ENCODE results near the gene SH2D3C.

SH2D3C gene

GRCh38 chr9:127698386-127698785, 80.1 kb downstream of the SH2D3C start:
- Histone ChIP-seq H3K36me3 (ENCODE audit: control insufficient read depth, insufficient read depth, low read length, severe bottlenecking) (peaks cover under 1% of the 10 kb centered on the region), H3K4me1 (ENCODE audit: control insufficient read depth, insufficient read depth, low read length) (peaks cover 18% of the 10 kb centered on the region), H3K9ac (ENCODE audit: low read length) (no peak overlapping the region), H3K9me3 (ENCODE audit: control insufficient read depth, low read length) (no peaks in the 10 kb centered on the region), H3K27me3 (replicated peaks; ENCODE audit: control insufficient read depth, insufficient read depth, low read length) (no peaks in the 10 kb centered on the region), H3K4me3 (ENCODE audit: low read length) (no peak overlapping the region)
- DNase-seq (ENCODE audit: low read depth): no peak

GRCh38 chr9:127697575-127697974, 80.9 kb downstream of the SH2D3C start:
- Histone ChIP-seq H3K4me3 (ENCODE audit: low read length) (no peak overlapping the region), H3K27me3 (replicated peaks; ENCODE audit: control insufficient read depth, insufficient read depth, low read length) (no peaks in the 10 kb centered on the region), H3K4me1 (ENCODE audit: control insufficient read depth, insufficient read depth, low read length) (peaks cover 18% of the 10 kb centered on the region), H3K36me3 (ENCODE audit: control insufficient read depth, insufficient read depth, low read length, severe bottlenecking) (peaks cover 5% of the 10 kb centered on the region), H3K9ac (ENCODE audit: low read length) (no peak overlapping the region), H3K9me3 (ENCODE audit: control insufficient read depth, low read length) (no peaks in the 10 kb centered on the region)
- no peak for DNase-seq (ENCODE audit: low read depth)

GRCh38 chr9:127694890-127695720, 83.4 kb downstream of the SH2D3C start:
- peaks cover 27% of the 10 kb centered on the region for H3K36me3 ChIP-seq (ENCODE audit: control insufficient read depth, insufficient read depth, low read length, severe bottlenecking)
- peak; percentile 69 for DNase-seq (ENCODE audit: low read depth)
- no peak overlapping the region for H3K4me3 ChIP-seq (ENCODE audit: low read length)
- H3K27me3 ChIP-seq (replicated peaks; ENCODE audit: control insufficient read depth, insufficient read depth, low read length): no peaks in the 10 kb centered on the region
- H3K9ac ChIP-seq (ENCODE audit: low read length): no peak overlapping the region
- no peaks in the 10 kb centered on the region for H3K9me3 ChIP-seq (ENCODE audit: control insufficient read depth, low read length)
- H3K4me1 ChIP-seq (ENCODE audit: control insufficient read depth, insufficient read depth, low read length): peaks cover 18% of the 10 kb centered on the region

DNA sequence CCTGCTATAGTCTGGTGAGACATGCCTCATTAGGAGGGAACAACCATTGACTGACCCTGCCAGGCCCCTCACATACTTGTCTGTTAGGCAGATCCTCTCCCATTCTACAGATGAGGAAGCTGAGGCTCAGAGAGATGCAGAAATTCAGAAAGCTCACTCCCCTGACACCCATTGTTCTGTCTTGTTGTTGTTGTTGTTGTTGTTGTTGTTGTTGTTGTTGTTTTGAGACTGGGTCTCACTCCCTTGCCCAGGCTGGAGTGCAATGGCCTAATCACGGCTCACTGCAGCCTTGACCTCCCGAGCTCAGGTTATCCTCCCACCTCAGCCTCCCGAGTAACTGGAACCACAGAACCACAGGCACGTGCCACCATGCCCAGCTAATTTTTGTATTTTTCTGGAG, 84.8 kb downstream of the SH2D3C start:
- Histone ChIP-seq H3K4me1 (ENCODE audit: control insufficient read depth, insufficient read depth, low read length) (peaks cover 10% of the 10 kb centered on the region), H3K27me3 (replicated peaks; ENCODE audit: control insufficient read depth, insufficient read depth, low read length) (no peaks in the 10 kb centered on the region), H3K9me3 (ENCODE audit: control insufficient read depth, low read length) (no peaks in the 10 kb centered on the region), H3K4me3 (ENCODE audit: low read length) (no peak overlapping the region), H3K36me3 (ENCODE audit: control insufficient read depth, insufficient read depth, low read length, severe bottlenecking) (peaks cover 40% of the 10 kb centered on the region), H3K9ac (ENCODE audit: low read length) (no peak overlapping the region)
- no peak for DNase-seq (ENCODE audit: low read depth)

- no peak for DNase-seq (ENCODE audit: low read depth)
- H3K4me1 ChIP-seq (ENCODE audit: control insufficient read depth, insufficient read depth, low read length): peaks cover 9% of the 10 kb centered on the region
- H3K4me3 ChIP-seq (ENCODE audit: low read length): no peak overlapping the region
- H3K9me3 ChIP-seq (ENCODE audit: control insufficient read depth, low read length): no peaks in the 10 kb centered on the region
- no peaks in the 10 kb centered on the region for H3K27me3 ChIP-seq (replicated peaks; ENCODE audit: control insufficient read depth, insufficient read depth, low read length)
- peaks cover 45% of the 10 kb centered on the region for H3K36me3 ChIP-seq (ENCODE audit: control insufficient read depth, insufficient read depth, low read length, severe bottlenecking)
- no peak overlapping the region for H3K9ac ChIP-seq (ENCODE audit: low read length)
Observed at GRCh38 chr9:127693143-127693542, 85.3 kb downstream of the SH2D3C start.

DNA sequence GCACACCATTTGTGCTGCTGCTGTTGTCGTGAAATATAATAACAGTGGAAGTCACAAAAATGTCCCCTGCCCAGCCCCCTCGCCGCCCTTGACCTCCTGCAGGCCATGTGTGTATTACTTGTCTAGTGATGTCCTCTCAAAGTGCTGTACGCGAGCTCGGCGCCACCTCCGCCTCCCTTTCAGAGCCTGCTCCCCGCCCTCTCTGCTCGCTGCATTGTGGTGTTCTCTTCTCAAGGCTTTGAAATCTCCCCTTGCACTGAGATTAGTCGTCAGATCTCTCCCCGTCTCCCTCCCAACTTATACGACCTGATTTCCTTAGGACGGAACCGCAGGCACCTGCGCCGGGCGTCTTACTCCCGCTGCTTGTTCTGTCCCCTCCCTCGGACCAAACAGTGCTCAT, 86.4 kb downstream of the SH2D3C start:
- H3K36me3 ChIP-seq (ENCODE audit: control insufficient read depth, insufficient read depth, low read length, severe bottlenecking): peaks cover 56% of the 10 kb centered on the region
- DNase-seq (ENCODE audit: low read depth): no peak
- no peaks in the 10 kb centered on the region for H3K9me3 ChIP-seq (ENCODE audit: control insufficient read depth, low read length)
- H3K4me3 ChIP-seq (ENCODE audit: low read length): no peak overlapping the region
- no peak overlapping the region for H3K9ac ChIP-seq (ENCODE audit: low read length)
- H3K27me3 ChIP-seq (replicated peaks; ENCODE audit: control insufficient read depth, insufficient read depth, low read length): no peaks in the 10 kb centered on the region
- peaks cover 9% of the 10 kb centered on the region for H3K4me1 ChIP-seq (ENCODE audit: control insufficient read depth, insufficient read depth, low read length)

GRCh38 chr9:127690735-127691134, 87.7 kb downstream of the SH2D3C start:
- peaks cover 9% of the 10 kb centered on the region for H3K4me1 ChIP-seq (ENCODE audit: control insufficient read depth, insufficient read depth, low read length)
- no peak for DNase-seq (ENCODE audit: low read depth)

GRCh38 chr9:127689329-127690000, 89.0 kb downstream of the SH2D3C start:
- Histone ChIP-seq H3K9ac (ENCODE audit: low read length) (no peak overlapping the region), H3K4me1 (ENCODE audit: control insufficient read depth, insufficient read depth, low read length) (no peaks in the 10 kb centered on the region), H3K36me3 (ENCODE audit: control insufficient read depth, insufficient read depth, low read length, severe bottlenecking) (peaks cover 67% of the 10 kb centered on the region), H3K27me3 (replicated peaks; ENCODE audit: control insufficient read depth, insufficient read depth, low read length) (no peaks in the 10 kb centered on the region), H3K9me3 (ENCODE audit: control insufficient read depth, low read length) (no peaks in the 10 kb centered on the region), H3K4me3 (ENCODE audit: low read length) (no peak overlapping the region)
- no peak for DNase-seq (ENCODE audit: low read depth)

More at GRCh38 chr9:127690735-127691134, 87.7 kb downstream of the SH2D3C start:
- no peak overlapping the region for H3K9ac ChIP-seq (ENCODE audit: low read length)
- H3K36me3 ChIP-seq (ENCODE audit: control insufficient read depth, insufficient read depth, low read length, severe bottlenecking): peaks cover 67% of the 10 kb centered on the region
- no peaks in the 10 kb centered on the region for H3K27me3 ChIP-seq (replicated peaks; ENCODE audit: control insufficient read depth, insufficient read depth, low read length)
- H3K4me3 ChIP-seq (ENCODE audit: low read length): no peak overlapping the region
- H3K9me3 ChIP-seq (ENCODE audit: control insufficient read depth, low read length): no peaks in the 10 kb centered on the region

Data from adipocyte (in vitro differentiated cells).